MM.1S (cell line): ENCODE measurements around the gene CCDC195.
"Not testable (repeated sequence)": the region's sequence is repeated elsewhere in the genome, so short reads cannot be mapped to it uniquely, and the experiment has no call there.

Experiments used
- DNase-seq: peaks from one replicate; pipeline ENCODE4 v3.0.0-alpha.2; 2015
- H2AFZ ChIP-seq: fragments of 300-600 bp; sonication (generic); 2 replicates; pipeline ENCODE4 v1.6.0; 2016; ENCODE audit warnings: antibody characterized with exemption, low read length
- H3F3A ChIP-seq: fragments of 300-600 bp; sonication (generic); 2 replicates; pipeline ENCODE4 v1.6.1; 2016; ENCODE audit warnings: mild to moderate bottlenecking, antibody characterized with exemption, low read length, moderate library complexity, mixed read lengths; ENCODE audit not compliant: insufficient read depth
- H3K27ac ChIP-seq: fragments of 300-600 bp; sonication (generic); 2 replicates; pipeline ENCODE4 v1.5.1; 2016; ENCODE audit warnings: mild to moderate bottlenecking, low read length
- H3K27me3 ChIP-seq: fragments of 300-600 bp; sonication (generic); replicated peaks from 2 replicates; pipeline ENCODE4 v1.6.0; 2016; ENCODE audit warnings: low read length; ENCODE audit not compliant: insufficient read depth
- H3K36me3 ChIP-seq: fragments of 300-600 bp; sonication (generic); replicated peaks from 2 replicates; pipeline ENCODE4 v1.6.1; 2016; ENCODE audit warnings: mild to moderate bottlenecking, low read length, mixed read lengths; ENCODE audit not compliant: insufficient read depth
- H3K4me1 ChIP-seq: fragments of 300-600 bp; sonication (generic); 2 replicates; pipeline ENCODE4 v1.6.1; 2016; ENCODE audit warnings: low read length, mixed read lengths
- H3K4me2 ChIP-seq: fragments of 300-600 bp; sonication (generic); 2 replicates; pipeline ENCODE4 v1.6.0; 2016; ENCODE audit warnings: low read depth, low read length
- H3K4me3 ChIP-seq: fragments of 300-600 bp; sonication (generic); 2 replicates; pipeline ENCODE4 v1.5.1; 2016; ENCODE audit warnings: low read length, mixed read lengths
- H3K79me2 ChIP-seq: fragments of 300-600 bp; sonication (generic); 2 replicates; pipeline ENCODE4 v1.6.1; 2016; ENCODE audit warnings: mixed run types, low read length, mixed read lengths
- H3K9ac ChIP-seq: fragments of 300-600 bp; sonication (generic); 2 replicates; pipeline ENCODE4 v1.6.1; 2016; ENCODE audit warnings: low read length, mixed read lengths
- H3K9me2 ChIP-seq: fragments of 300-600 bp; sonication (generic); replicated peaks from 2 replicates; pipeline ENCODE4 v1.6.1; 2016; ENCODE audit warnings: mild to moderate bottlenecking, low read length, mixed read lengths; ENCODE audit not compliant: insufficient read depth
- H3K9me3 ChIP-seq: fragments of 300-600 bp; sonication (generic); replicated peaks from 2 replicates; pipeline ENCODE4 v1.6.1; 2016; ENCODE audit warnings: mild to moderate bottlenecking, low read length, mixed read lengths; ENCODE audit not compliant: insufficient read depth
- H4K20me1 ChIP-seq: fragments of 300-600 bp; sonication (generic); 2 replicates; pipeline ENCODE4 v1.6.1; 2016; ENCODE audit warnings: mild to moderate bottlenecking, low read length, moderate library complexity, mixed read lengths; ENCODE audit not compliant: insufficient read depth
- CTCF ChIP-seq: fragments of 300-600 bp; sonication (generic); IDR thresholded peaks from 2 replicates; pipeline ENCODE4 v1.5.1; 2016; ENCODE audit warnings: antibody characterized with exemption, low read length, mixed read lengths
- EZH2 ChIP-seq: fragments of 300-600 bp; sonication (generic); optimal IDR thresholded peaks from 2 replicates; pipeline ENCODE3; 2017; ENCODE audit warnings: low read depth, mild to moderate bottlenecking, antibody characterized with exemption, low read length, mixed read lengths
- EZH2phosphoT487 ChIP-seq: fragments of 300-600 bp; sonication (generic); IDR thresholded peaks from 2 replicates; pipeline ENCODE4 v1.6.1; 2018; ENCODE audit warnings: antibody characterized with exemption, low read length

Gene CCDC195

GRCh38 chr2:224668123-224668909 lies 47.8 kb downstream of the CCDC195 start:
- H2AFZ ChIP-seq, result no peak overlapping the region
- H3F3A ChIP-seq, result no peaks in the 10 kb centered on the region

GRCh38 chr2:224666951-224667553 lies 49.1 kb downstream of the CCDC195 start:
- no peak overlapping the region for H3K9ac ChIP-seq
- H3K9me2 ChIP-seq, result no peaks in the 10 kb centered on the region
- H3K27ac ChIP-seq, result no peak overlapping the region
- no peaks in the 10 kb centered on the region for H4K20me1 ChIP-seq
- no peaks in the 10 kb centered on the region for H3F3A ChIP-seq
- no peaks in the 10 kb centered on the region for H3K4me1 ChIP-seq
- no peaks in the 10 kb centered on the region for H3K27me3 ChIP-seq
- no peak overlapping the region for H2AFZ ChIP-seq
- TF ChIP-seq CTCF (no peak), EZH2 (no peak), EZH2phosphoT487 (no peak)
- H3K79me2 ChIP-seq, result no peaks in the 10 kb centered on the region
- no peaks in the 10 kb centered on the region for H3K36me3 ChIP-seq
- H3K9me3 ChIP-seq, result no peaks in the 10 kb centered on the region
- no peak overlapping the region for H3K4me2 ChIP-seq
- no peak for DNase-seq
- H3K4me3 ChIP-seq, result no peak overlapping the region

More at GRCh38 chr2:224668123-224668909, 47.8 kb downstream of the CCDC195 start:
- H3K4me1 ChIP-seq, result no peaks in the 10 kb centered on the region
- no peak overlapping the region for H3K4me2 ChIP-seq
- H3K79me2 ChIP-seq, result no peaks in the 10 kb centered on the region
- DNase-seq, result no peak
- H3K9ac ChIP-seq, result no peak overlapping the region
- H3K36me3 ChIP-seq, result no peaks in the 10 kb centered on the region
- TF ChIP-seq EZH2 (no peak), CTCF (no peak), EZH2phosphoT487 (no peak)
- H3K27ac ChIP-seq, result no peak overlapping the region
- H3K4me3 ChIP-seq, result no peak overlapping the region
- H3K9me2 ChIP-seq, result no peaks in the 10 kb centered on the region
- no peaks in the 10 kb centered on the region for H4K20me1 ChIP-seq
- H3K27me3 ChIP-seq, result no peaks in the 10 kb centered on the region
- no peaks in the 10 kb centered on the region for H3K9me3 ChIP-seq

- not testable (repeated sequence) for H3F3A ChIP-seq, H3K36me3 ChIP-seq, H2AFZ ChIP-seq, H3K79me2 ChIP-seq, H3K4me1 ChIP-seq, H3K4me3 ChIP-seq, H4K20me1 ChIP-seq, H3K9me2 ChIP-seq, H3K4me2 ChIP-seq, DNase-seq, H3K9me3 ChIP-seq, H3K27ac ChIP-seq, H3K27me3 ChIP-seq, H3K9ac ChIP-seq
These were observed 52.8 kb downstream of the CCDC195 start for GRCh38 chr2:224663322-224663721.

GRCh38 chr2:224661708-224662107 lies 54.5 kb downstream of the CCDC195 start:
- H3K79me2 ChIP-seq, H3K36me3 ChIP-seq, H2AFZ ChIP-seq, H3K4me1 ChIP-seq, H3K4me3 ChIP-seq, DNase-seq, H3K9me2 ChIP-seq, H3F3A ChIP-seq, H4K20me1 ChIP-seq, H3K9ac ChIP-seq, H3K4me2 ChIP-seq, H3K27ac ChIP-seq, H3K27me3 ChIP-seq, H3K9me3 ChIP-seq: not testable (repeated sequence)
